GM23338 (cell line): ENCODE measurements around the gene CHAMP1. TPM values are rescaled to one million over a fixed set of nuclear protein-coding genes. Genes with fewer than 3 reads are reported as not detected.

Experiments
- CREB1 ChIP-seq: fragments of 250-450 bp; sonication (Bioruptor Pico); IDR thresholded peaks from 2 replicates; pipeline ENCODE4 v1.5.0; 2020; ENCODE audit warnings: low read depth, mild to moderate bottlenecking, moderate library complexity
- EZH2 ChIP-seq: fragments of 200-600 bp; sonication (generic); IDR thresholded peaks from one replicate; pipeline ENCODE4 v1.8.0; 2017; ENCODE audit warnings: antibody characterized with exemption, mild to moderate bottlenecking, low read depth; ENCODE audit not compliant: unreplicated experiment
- POLR2AphosphoS5 ChIP-seq: IDR thresholded peaks from 2 replicates; pipeline ENCODE4 v1.6.1; 2016; ENCODE audit warnings: antibody characterized with exemption, low read depth
- polyA plus RNA-seq: library from polyadenylated mRNA; unstranded; fragments of >200 nt; fragmentation: Nextera tagmentation; extraction: Ambion mirVana; gene quantifications from 2 replicates; pipeline ENCODE4 v1.2.1, GENCODE V29; 2016
- total RNA-seq: library from RNA; depleted of rRNA; stranded (reverse); fragments of >200 nt; shearing (Covaris generic); gene quantifications from 2 replicates; pipeline ENCODE4 v1.2.3, GENCODE V29; 2014
- TF ChIP-seq, protein P1 (sequence below): fragments of 250-450 bp; sonication (Bioruptor Pico); IDR thresholded peaks from 2 replicates; pipeline ENCODE4 v1.5.0; 2020; ENCODE audit warnings: mild to moderate bottlenecking, moderate library complexity
- TF ChIP-seq, protein P2 (sequence below): IDR thresholded peaks from 2 replicates; pipeline ENCODE4 v1.6.1; 2016; ENCODE audit warnings: antibody characterized with exemption
- TF ChIP-seq, protein P3 (sequence below): IDR thresholded peaks from one replicate; pipeline ENCODE4 v1.6.1; 2018; ENCODE audit warnings: antibody characterized with exemption; ENCODE audit not compliant: unreplicated experiment

Gene CHAMP1
- total and polyA plus RNA-seq, 2 experiments from 2014 or later, result 32.8 to 39.1 TPM

DNA sequence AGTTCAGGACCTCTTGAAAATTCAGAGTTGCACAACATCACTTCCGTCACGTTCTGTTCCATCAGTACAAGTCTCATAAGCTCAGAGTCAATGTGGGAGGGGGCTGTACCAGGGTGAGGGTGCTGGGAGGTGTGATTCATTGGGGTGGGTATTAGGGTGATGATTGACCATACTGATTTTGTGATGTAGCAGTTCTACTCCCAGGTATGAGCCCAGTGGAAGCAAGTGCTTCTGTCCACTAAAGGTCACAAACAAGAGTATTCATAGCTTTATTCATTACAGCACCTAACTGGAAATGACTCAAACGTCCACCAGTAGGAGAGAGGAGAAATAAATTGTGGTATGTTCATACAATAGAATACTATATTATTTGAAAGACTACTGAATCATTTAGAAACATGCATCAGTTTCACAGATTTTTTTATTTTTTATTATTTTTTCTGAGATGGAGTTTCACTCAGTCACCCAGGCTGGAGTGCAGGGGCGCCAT is 45.0 kb upstream of the CHAMP1 start (continued):
- TF ChIP-seq, protein P1, sequence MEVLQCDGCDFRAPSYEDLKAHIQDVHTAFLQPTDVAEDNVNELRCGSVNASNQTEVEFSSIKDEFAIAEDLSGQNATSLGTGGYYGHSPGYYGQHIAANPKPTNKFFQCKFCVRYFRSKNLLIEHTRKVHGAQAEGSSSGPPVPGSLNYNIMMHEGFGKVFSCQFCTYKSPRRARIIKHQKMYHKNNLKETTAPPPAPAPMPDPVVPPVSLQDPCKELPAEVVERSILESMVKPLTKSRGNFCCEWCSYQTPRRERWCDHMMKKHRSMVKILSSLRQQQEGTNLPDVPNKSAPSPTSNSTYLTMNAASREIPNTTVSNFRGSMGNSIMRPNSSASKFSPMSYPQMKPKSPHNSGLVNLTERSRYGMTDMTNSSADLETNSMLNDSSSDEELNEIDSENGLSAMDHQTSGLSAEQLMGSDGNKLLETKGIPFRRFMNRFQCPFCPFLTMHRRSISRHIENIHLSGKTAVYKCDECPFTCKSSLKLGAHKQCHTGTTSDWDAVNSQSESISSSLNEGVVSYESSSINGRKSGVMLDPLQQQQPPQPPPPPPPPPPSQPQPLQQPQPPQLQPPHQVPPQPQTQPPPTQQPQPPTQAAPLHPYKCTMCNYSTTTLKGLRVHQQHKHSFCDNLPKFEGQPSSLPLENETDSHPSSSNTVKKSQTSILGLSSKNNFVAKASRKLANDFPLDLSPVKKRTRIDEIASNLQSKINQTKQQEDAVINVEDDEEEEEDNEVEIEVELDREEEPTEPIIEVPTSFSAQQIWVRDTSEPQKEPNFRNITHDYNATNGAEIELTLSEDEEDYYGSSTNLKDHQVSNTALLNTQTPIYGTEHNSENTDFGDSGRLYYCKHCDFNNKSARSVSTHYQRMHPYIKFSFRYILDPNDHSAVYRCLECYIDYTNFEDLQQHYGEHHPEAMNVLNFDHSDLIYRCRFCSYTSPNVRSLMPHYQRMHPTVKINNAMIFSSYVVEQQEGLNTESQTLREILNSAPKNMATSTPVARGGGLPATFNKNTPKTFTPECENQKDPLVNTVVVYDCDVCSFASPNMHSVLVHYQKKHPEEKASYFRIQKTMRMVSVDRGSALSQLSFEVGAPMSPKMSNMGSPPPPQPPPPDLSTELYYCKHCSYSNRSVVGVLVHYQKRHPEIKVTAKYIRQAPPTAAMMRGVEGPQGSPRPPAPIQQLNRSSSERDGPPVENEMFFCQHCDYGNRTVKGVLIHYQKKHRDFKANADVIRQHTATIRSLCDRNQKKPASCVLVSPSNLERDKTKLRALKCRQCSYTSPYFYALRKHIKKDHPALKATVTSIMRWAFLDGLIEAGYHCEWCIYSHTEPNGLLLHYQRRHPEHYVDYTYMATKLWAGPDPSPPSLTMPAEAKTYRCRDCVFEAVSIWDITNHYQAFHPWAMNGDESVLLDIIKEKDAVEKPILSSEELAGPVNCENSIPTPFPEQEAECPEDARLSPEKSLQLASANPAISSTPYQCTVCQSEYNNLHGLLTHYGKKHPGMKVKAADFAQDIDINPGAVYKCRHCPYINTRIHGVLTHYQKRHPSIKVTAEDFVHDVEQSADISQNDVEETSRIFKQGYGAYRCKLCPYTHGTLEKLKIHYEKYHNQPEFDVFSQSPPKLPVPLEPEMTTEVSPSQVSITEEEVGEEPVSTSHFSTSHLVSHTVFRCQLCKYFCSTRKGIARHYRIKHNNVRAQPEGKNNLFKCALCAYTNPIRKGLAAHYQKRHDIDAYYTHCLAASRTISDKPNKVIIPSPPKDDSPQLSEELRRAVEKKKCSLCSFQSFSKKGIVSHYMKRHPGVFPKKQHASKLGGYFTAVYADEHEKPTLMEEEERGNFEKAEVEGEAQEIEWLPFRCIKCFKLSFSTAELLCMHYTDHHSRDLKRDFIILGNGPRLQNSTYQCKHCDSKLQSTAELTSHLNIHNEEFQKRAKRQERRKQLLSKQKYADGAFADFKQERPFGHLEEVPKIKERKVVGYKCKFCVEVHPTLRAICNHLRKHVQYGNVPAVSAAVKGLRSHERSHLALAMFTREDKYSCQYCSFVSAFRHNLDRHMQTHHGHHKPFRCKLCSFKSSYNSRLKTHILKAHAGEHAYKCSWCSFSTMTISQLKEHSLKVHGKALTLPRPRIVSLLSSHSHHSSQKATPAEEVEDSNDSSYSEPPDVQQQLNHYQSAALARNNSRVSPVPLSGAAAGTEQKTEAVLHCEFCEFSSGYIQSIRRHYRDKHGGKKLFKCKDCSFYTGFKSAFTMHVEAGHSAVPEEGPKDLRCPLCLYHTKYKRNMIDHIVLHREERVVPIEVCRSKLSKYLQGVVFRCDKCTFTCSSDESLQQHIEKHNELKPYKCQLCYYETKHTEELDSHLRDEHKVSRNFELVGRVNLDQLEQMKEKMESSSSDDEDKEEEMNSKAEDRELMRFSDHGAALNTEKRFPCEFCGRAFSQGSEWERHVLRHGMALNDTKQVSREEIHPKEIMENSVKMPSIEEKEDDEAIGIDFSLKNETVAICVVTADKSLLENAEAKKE (CRISPR knock-in tag), result no peak
- TF ChIP-seq, protein P2, sequence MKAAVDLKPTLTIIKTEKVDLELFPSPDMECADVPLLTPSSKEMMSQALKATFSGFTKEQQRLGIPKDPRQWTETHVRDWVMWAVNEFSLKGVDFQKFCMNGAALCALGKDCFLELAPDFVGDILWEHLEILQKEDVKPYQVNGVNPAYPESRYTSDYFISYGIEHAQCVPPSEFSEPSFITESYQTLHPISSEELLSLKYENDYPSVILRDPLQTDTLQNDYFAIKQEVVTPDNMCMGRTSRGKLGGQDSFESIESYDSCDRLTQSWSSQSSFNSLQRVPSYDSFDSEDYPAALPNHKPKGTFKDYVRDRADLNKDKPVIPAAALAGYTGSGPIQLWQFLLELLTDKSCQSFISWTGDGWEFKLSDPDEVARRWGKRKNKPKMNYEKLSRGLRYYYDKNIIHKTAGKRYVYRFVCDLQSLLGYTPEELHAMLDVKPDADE, result no peak
- TF ChIP-seq EZH2 (no peak), CREB1 (no peak), POLR2AphosphoS5 (no peak)
- TF ChIP-seq, protein P3, sequence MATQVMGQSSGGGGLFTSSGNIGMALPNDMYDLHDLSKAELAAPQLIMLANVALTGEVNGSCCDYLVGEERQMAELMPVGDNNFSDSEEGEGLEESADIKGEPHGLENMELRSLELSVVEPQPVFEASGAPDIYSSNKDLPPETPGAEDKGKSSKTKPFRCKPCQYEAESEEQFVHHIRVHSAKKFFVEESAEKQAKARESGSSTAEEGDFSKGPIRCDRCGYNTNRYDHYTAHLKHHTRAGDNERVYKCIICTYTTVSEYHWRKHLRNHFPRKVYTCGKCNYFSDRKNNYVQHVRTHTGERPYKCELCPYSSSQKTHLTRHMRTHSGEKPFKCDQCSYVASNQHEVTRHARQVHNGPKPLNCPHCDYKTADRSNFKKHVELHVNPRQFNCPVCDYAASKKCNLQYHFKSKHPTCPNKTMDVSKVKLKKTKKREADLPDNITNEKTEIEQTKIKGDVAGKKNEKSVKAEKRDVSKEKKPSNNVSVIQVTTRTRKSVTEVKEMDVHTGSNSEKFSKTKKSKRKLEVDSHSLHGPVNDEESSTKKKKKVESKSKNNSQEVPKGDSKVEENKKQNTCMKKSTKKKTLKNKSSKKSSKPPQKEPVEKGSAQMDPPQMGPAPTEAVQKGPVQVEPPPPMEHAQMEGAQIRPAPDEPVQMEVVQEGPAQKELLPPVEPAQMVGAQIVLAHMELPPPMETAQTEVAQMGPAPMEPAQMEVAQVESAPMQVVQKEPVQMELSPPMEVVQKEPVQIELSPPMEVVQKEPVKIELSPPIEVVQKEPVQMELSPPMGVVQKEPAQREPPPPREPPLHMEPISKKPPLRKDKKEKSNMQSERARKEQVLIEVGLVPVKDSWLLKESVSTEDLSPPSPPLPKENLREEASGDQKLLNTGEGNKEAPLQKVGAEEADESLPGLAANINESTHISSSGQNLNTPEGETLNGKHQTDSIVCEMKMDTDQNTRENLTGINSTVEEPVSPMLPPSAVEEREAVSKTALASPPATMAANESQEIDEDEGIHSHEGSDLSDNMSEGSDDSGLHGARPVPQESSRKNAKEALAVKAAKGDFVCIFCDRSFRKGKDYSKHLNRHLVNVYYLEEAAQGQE, result no peak
